Measurements from ENCODE around the gene KCNQ1. TPM values are rescaled to one million over a fixed set of nuclear protein-coding genes. Genes with fewer than 3 reads are reported as not detected.

KCNQ1 gene
- total and polyA plus RNA-seq, 2 of the 13 experiments (the other 11 are each of a cell fraction or from before 2014, with no cell fraction given) = 0.02 to 0.08 TPM

GRCh38 chr11:2406451-2406850 is 38.4 kb upstream of the KCNQ1 start:
- no peak overlapping the region for H2AFZ ChIP-seq (ENCODE audit: low read length)
- no peak overlapping the region for H3K4me2 ChIP-seq (ENCODE audit: low read depth, low read length)
- FAIRE-seq (no peak), ATAC-seq (no peak), DNase-seq (ENCODE audit: low spot score) (no peak)
- 70% methylated on average over 10 of the region's 14 CpGs for WGBS (ENCODE audit: low lambda C conversion rate)
- intact Hi-C loops (cut with micrococcal nuclease; ENCODE audit: unreplicated experiment) = no loop called here
- H3K79me2 ChIP-seq (ENCODE audit: insufficient read depth, low read length) = peaks cover 7% of the 10 kb centered on the region
- no peaks in the 10 kb centered on the region for H4K20me1 ChIP-seq (ENCODE audit: insufficient read depth, low read length)
- no peak overlapping the region for H3K4me3 ChIP-seq (replicated peaks in 1 of 3; ENCODE audit: insufficient read depth in 1 of 3, low read depth in 2 of 3, low read length in 3 of 3)
- ChIA-PET CTCF (ENCODE audit: low intra/inter-chr PET ratio, low total read pairs) (no interaction called here), POLR2A (no interaction called here)
- H3K27me3 ChIP-seq (ENCODE audit: control insufficient read depth in 1 of 2, insufficient read depth in 2 of 2, low read length in 2 of 2) = no peaks in the 10 kb centered on the region; a peak in 1 of 5 replicates
- peaks cover 6 to 7% of the 10 kb centered on the region in 2 experiments; a peak in 2 of 5 replicates for H3K36me3 ChIP-seq (replicated peaks in 1 of 2; ENCODE audit: control insufficient read depth in 1 of 2, insufficient read depth in 2 of 2, low read length in 2 of 2)
- H3K9me3 ChIP-seq (ENCODE audit: low read length) = no peaks in the 10 kb centered on the region
- no peak overlapping the region for H3K27ac ChIP-seq (ENCODE audit: extremely low read length, insufficient read depth, low read length)
- H3K9ac ChIP-seq (ENCODE audit: insufficient read depth, low read depth, low read length) = no peak overlapping the region
- in situ Hi-C loops (cut with HindIII; ENCODE audit: extremely low pct_ligation_motif_present, low pct_unique_long_range_greater_than_20kb) = no loop called here
- BruUV-seq (replicated peaks) = no TSS peak
- H3K4me1 ChIP-seq (ENCODE audit: insufficient read depth, low read length) = peaks cover 52% of the 10 kb centered on the region
- TF ChIP-seq HCFC1 (IDR thresholded peaks at IDR 0.05; ENCODE audit: low read depth, low read length) = no peak
- TF ChIP-seq MLX (CRISPR knock-in tag; IDR thresholded peaks at IDR 0.05) = no peak
- no peak for TF ChIP-seq FUBP1 (CRISPR knock-in tag; IDR thresholded peaks at IDR 0.05; ENCODE audit: borderline replicate concordance)
- no peak for TF ChIP-seq ZNF615 (CRISPR knock-in tag; IDR thresholded peaks at IDR 0.05; ENCODE audit: borderline replicate concordance)
- TF ChIP-seq CSRNP2 (CRISPR knock-in tag; conservative IDR thresholded peaks at IDR 0.05; ENCODE audit: low read depth) = no peak
- TF ChIP-seq CBX2 (IDR thresholded peaks at IDR 0.05; ENCODE audit: low read depth, low read length) = no peak
- no peak for TF ChIP-seq CBX2 (CRISPR knock-in tag; IDR thresholded peaks at IDR 0.05; ENCODE audit: low read depth)
- no peak for TF ChIP-seq FOXK2 (IDR thresholded peaks at IDR 0.05)
- no peak for TF ChIP-seq ZNF768 (CRISPR knock-in tag; IDR thresholded peaks at IDR 0.05)
- no peak for TF ChIP-seq THAP11 (CRISPR knock-in tag; IDR thresholded peaks at IDR 0.05)

Data from HepG2 (cell line).